ENCODE measurements around the gene SLC9A1. TPM values are rescaled to one million over a fixed set of nuclear protein-coding genes. Genes with fewer than 3 reads are reported as not detected.

The SLC9A1 gene
- total RNA-seq, 1 donor from 2014 or later = 28.8 TPM

GRCh38 chr1:27124405-27124804, 30.5 kb downstream of the SLC9A1 start:
- H3K36me3 Mint-ChIP-seq = peaks cover 3% of the 10 kb centered on the region
- DNase-seq (ENCODE audit: extremely low spot score, unreplicated experiment) = no peak
- peaks cover 12% of the 10 kb centered on the region for H3K4me1 Mint-ChIP-seq (ENCODE audit: unreplicated experiment)
- no peak overlapping the region for H3K4me3 Mint-ChIP-seq
- no peaks in the 10 kb centered on the region for H3K27me3 Mint-ChIP-seq
- H3K27ac Mint-ChIP-seq = no peak overlapping the region
- H3K9me3 Mint-ChIP-seq = no peaks in the 10 kb centered on the region
- TF ChIP-seq CTCF (conservative IDR thresholded peaks at IDR 0.05) = no peak

- Mint-ChIP-seq H3K4me1 (ENCODE audit: unreplicated experiment) (peaks cover 22% of the 10 kb centered on the region), H3K4me3 (no peak overlapping the region), H3K9me3 (no peaks in the 10 kb centered on the region), H3K36me3 (peaks cover 3% of the 10 kb centered on the region), H3K27me3 (no peaks in the 10 kb centered on the region), H3K27ac (peak overlapping the region; percentile 43)
- TF ChIP-seq CTCF (conservative IDR thresholded peaks at IDR 0.05) = no peak
- DNase-seq (ENCODE audit: extremely low spot score, unreplicated experiment) = no peak
Measured at GRCh38 chr1:27122652-27123051, 32.3 kb downstream of the SLC9A1 start.

- Mint-ChIP-seq H3K4me3 (no peak overlapping the region), H3K27me3 (no peaks in the 10 kb centered on the region), H3K9me3 (no peaks in the 10 kb centered on the region), H3K36me3 (peaks cover 3% of the 10 kb centered on the region), H3K4me1 (ENCODE audit: unreplicated experiment) (peaks cover 19% of the 10 kb centered on the region), H3K27ac (no peak overlapping the region)
- no peak for DNase-seq (ENCODE audit: extremely low spot score, unreplicated experiment)
- no peak for TF ChIP-seq CTCF (conservative IDR thresholded peaks at IDR 0.05)
Measured at GRCh38 chr1:27120854-27121253, 34.1 kb downstream of the SLC9A1 start.

- Mint-ChIP-seq H3K4me1 (ENCODE audit: unreplicated experiment) (peaks cover 24% of the 10 kb centered on the region), H3K9me3 (no peaks in the 10 kb centered on the region), H3K4me3 (no peak overlapping the region), H3K27ac (no peak overlapping the region), H3K27me3 (no peaks in the 10 kb centered on the region), H3K36me3 (peaks cover 3% of the 10 kb centered on the region)
- TF ChIP-seq CTCF (conservative IDR thresholded peaks at IDR 0.05) = no peak
- no peak for DNase-seq (ENCODE audit: extremely low spot score, unreplicated experiment)
Measured at GRCh38 chr1:27118440-27118689, 36.6 kb downstream of the SLC9A1 start.

- no peak for DNase-seq (ENCODE audit: extremely low spot score, unreplicated experiment)
- Mint-ChIP-seq H3K36me3 (peaks cover 3% of the 10 kb centered on the region), H3K27me3 (no peaks in the 10 kb centered on the region), H3K9me3 (no peaks in the 10 kb centered on the region), H3K27ac (no peak overlapping the region), H3K4me1 (ENCODE audit: unreplicated experiment) (peaks cover 24% of the 10 kb centered on the region), H3K4me3 (no peak overlapping the region)
- TF ChIP-seq CTCF (conservative IDR thresholded peaks at IDR 0.05) = no peak
Measured at GRCh38 chr1:27117733-27118439, 37.0 kb downstream of the SLC9A1 start.

- Mint-ChIP-seq H3K27me3 (no peaks in the 10 kb centered on the region), H3K4me1 (ENCODE audit: unreplicated experiment) (peaks cover 29% of the 10 kb centered on the region), H3K9me3 (no peaks in the 10 kb centered on the region), H3K27ac (no peak overlapping the region), H3K36me3 (peaks cover 3% of the 10 kb centered on the region), H3K4me3 (no peak overlapping the region)
- no peak for DNase-seq (ENCODE audit: extremely low spot score, unreplicated experiment)
- no peak for TF ChIP-seq CTCF (conservative IDR thresholded peaks at IDR 0.05)
Measured at GRCh38 chr1:27116697-27117096, 38.2 kb downstream of the SLC9A1 start.
